ENCODE measurements around the gene DOCK10. TPM values are rescaled to one million over a fixed set of nuclear protein-coding genes. Genes with fewer than 3 reads are reported as not detected.

Gene DOCK10
- total RNA-seq, 1 donor from 2014 or later: 107 TPM

GRCh38 chr2:224729435-224729834, 312.8 kb downstream of the DOCK10 start:
- H3K9me3 Mint-ChIP-seq: no peaks in the 10 kb centered on the region
- peaks cover 2% of the 10 kb centered on the region for H3K27me3 Mint-ChIP-seq (ENCODE audit: low read depth)
- H3K27ac Mint-ChIP-seq: no peak overlapping the region
- intact Hi-C loops (cut with micrococcal nuclease): no loop called here
- no peak for DNase-seq (ENCODE audit: low spot score)
- no peaks in the 10 kb centered on the region for H3K4me1 Mint-ChIP-seq (ENCODE audit: low read depth)
- H3K4me3 Mint-ChIP-seq (ENCODE audit: low read depth): no peak overlapping the region
- no peaks in the 10 kb centered on the region for H3K36me3 Mint-ChIP-seq (ENCODE audit: low read depth)

- Mint-ChIP-seq H3K27ac (no peak overlapping the region), H3K4me3 (ENCODE audit: low read depth) (no peak overlapping the region), H3K4me1 (ENCODE audit: low read depth) (no peaks in the 10 kb centered on the region), H3K9me3 (no peaks in the 10 kb centered on the region), H3K36me3 (ENCODE audit: low read depth) (no peaks in the 10 kb centered on the region), H3K27me3 (ENCODE audit: low read depth) (no peaks in the 10 kb centered on the region)
- intact Hi-C loops (cut with micrococcal nuclease): no loop called here
- DNase-seq (ENCODE audit: low spot score): no peak
These were observed 317.9 kb downstream of the DOCK10 start for GRCh38 chr2:224724331-224724730.

- intact Hi-C loops (cut with micrococcal nuclease): no loop called here
- Mint-ChIP-seq H3K4me1 (ENCODE audit: low read depth) (no peaks in the 10 kb centered on the region), H3K27me3 (ENCODE audit: low read depth) (no peaks in the 10 kb centered on the region), H3K4me3 (ENCODE audit: low read depth) (no peak overlapping the region), H3K9me3 (no peaks in the 10 kb centered on the region), H3K27ac (no peak overlapping the region), H3K36me3 (ENCODE audit: low read depth) (no peaks in the 10 kb centered on the region)
- no peak for DNase-seq (ENCODE audit: low spot score)
These were observed 318.6 kb downstream of the DOCK10 start for GRCh38 chr2:224723586-224724217.

GRCh38 chr2:224722770-224723169, 319.5 kb downstream of the DOCK10 start:
- Mint-ChIP-seq H3K27me3 (ENCODE audit: low read depth) (no peaks in the 10 kb centered on the region), H3K36me3 (ENCODE audit: low read depth) (no peaks in the 10 kb centered on the region), H3K4me3 (ENCODE audit: low read depth) (no peak overlapping the region), H3K9me3 (no peaks in the 10 kb centered on the region), H3K4me1 (ENCODE audit: low read depth) (no peaks in the 10 kb centered on the region), H3K27ac (no peak overlapping the region)
- intact Hi-C loops (cut with micrococcal nuclease): no loop called here
- no peak for DNase-seq (ENCODE audit: low spot score)

- no peak for DNase-seq (ENCODE audit: low spot score)
- intact Hi-C loops (cut with micrococcal nuclease): no loop called here
- Mint-ChIP-seq H3K27me3 (ENCODE audit: low read depth) (no peaks in the 10 kb centered on the region), H3K36me3 (ENCODE audit: low read depth) (no peaks in the 10 kb centered on the region), H3K27ac (no peak overlapping the region), H3K4me1 (ENCODE audit: low read depth) (no peaks in the 10 kb centered on the region), H3K4me3 (ENCODE audit: low read depth) (no peak overlapping the region), H3K9me3 (no peaks in the 10 kb centered on the region)
These were observed 320.0 kb downstream of the DOCK10 start for GRCh38 chr2:224722250-224722649.

GRCh38 chr2:224716921-224717320, 325.3 kb downstream of the DOCK10 start:
- no peaks in the 10 kb centered on the region for H3K36me3 Mint-ChIP-seq (ENCODE audit: low read depth)
- H3K4me3 Mint-ChIP-seq (ENCODE audit: low read depth): no peak overlapping the region
- peaks cover 1% of the 10 kb centered on the region for H3K27me3 Mint-ChIP-seq (ENCODE audit: low read depth)
- H3K9me3 Mint-ChIP-seq: no peaks in the 10 kb centered on the region
- no peaks in the 10 kb centered on the region for H3K4me1 Mint-ChIP-seq (ENCODE audit: low read depth)
- intact Hi-C loops (cut with micrococcal nuclease): no loop called here
- no peak overlapping the region for H3K27ac Mint-ChIP-seq
- no peak for DNase-seq (ENCODE audit: low spot score)

GRCh38 chr2:224716201-224716600, 326.1 kb downstream of the DOCK10 start, which contains the start of gene CCDC195:
TSS of gene CCDC195 (minus strand) at chr2:224716365. CDS start at chr2:224716365, 0 bp downstream.
- intact Hi-C loops (cut with micrococcal nuclease): no loop called here
- no peak within 1 kb of the TSS for H3K27ac Mint-ChIP-seq

More at GRCh38 chr2:224716201-224716600, 326.1 kb downstream of the DOCK10 start, which contains the start of gene CCDC195:
- Mint-ChIP-seq H3K9me3 (no peaks in the 10 kb centered on the region), H3K4me3 (ENCODE audit: low read depth) (no peak within 1 kb of the TSS), H3K27me3 (ENCODE audit: low read depth) (peaks cover 4% of the 10 kb centered on the region), H3K36me3 (ENCODE audit: low read depth) (no peaks in the 10 kb centered on the region), H3K4me1 (ENCODE audit: low read depth) (no peaks in the 10 kb centered on the region)
- DNase-seq (ENCODE audit: low spot score): no peak

Data from activated T-helper 2 cell treated with anti-CD3 and anti-CD28 coated beads, Interferon-gamma antibody, Interleukin-2, Interleukin-4, amounts not matched to agents 10 μg/mL and 5 μg/mL and 100 μg/mL, durations not matched to agents 14 hours and 24 hours and 36 hours (primary cell).